LNCAP (cell line): Measurements from ENCODE around the gene CAPN5.

Source experiments
- CTCF ChIP-seq: fragments of 450-650 bp; IDR thresholded peaks from 2 replicates; pipeline ENCODE4 v1.5.1; 2017; ENCODE audit warnings: mild to moderate bottlenecking

The CAPN5 gene

GRCh38 chr11:77029829-77030228 is 36.9 kb upstream of the CAPN5 start:
- TF ChIP-seq CTCF = no peak

DNA sequence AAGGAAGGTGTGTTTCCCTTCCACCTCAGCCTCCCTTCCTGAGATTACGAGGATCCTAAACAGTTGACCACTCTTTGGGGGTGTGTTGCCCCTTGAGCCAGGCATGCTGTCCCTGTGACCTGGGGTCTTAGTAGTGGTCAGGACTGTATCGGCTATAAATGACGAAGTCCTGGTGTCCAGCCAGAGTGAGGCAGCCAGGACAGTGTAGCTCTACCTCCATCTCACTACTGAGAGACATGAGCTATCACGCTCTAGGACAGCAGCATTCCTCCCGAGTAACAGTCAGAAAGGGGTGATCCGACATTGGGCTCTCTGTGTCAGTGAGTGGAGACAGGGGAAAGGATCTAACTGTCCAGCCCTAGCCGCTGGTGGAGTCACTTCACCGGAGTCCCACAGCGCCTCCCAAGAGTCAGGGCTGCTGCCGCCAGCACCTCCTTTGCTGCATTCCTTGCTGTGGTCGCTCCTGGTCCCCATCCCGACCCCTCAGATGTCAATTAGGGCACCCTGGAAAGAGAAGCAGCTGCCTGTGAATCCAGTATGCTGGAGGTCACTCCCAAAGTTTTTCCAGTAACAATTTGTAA is 35.8 kb upstream of the CAPN5 start:
- no peak for TF ChIP-seq CTCF

- no peak for TF ChIP-seq CTCF
Measured at GRCh38 chr11:77031599-77031998, 35.2 kb upstream of the CAPN5 start.

DNA sequence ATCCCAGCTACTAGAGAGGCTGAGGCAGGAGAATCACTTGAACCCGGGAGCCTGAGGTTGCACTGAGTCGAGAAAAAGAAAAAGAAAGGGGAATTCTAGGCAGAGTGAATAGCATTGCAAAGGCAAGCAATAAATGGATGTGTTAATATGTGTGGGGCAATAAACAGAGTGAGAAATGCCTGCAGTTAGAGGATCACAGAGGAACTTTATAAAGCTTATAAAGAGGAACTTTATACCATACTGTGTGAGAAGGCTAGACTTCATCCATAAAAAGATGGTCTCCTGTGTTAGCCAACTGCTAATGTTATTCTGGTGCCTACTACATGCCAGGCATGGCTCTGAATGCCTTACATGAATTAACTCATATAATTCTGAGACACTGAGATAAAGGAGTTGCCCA is 31.7 kb upstream of the CAPN5 start:
- TF ChIP-seq CTCF = no peak

- no peak for TF ChIP-seq CTCF
Measured at GRCh38 chr11:77035580-77035979, 31.2 kb upstream of the CAPN5 start.

DNA sequence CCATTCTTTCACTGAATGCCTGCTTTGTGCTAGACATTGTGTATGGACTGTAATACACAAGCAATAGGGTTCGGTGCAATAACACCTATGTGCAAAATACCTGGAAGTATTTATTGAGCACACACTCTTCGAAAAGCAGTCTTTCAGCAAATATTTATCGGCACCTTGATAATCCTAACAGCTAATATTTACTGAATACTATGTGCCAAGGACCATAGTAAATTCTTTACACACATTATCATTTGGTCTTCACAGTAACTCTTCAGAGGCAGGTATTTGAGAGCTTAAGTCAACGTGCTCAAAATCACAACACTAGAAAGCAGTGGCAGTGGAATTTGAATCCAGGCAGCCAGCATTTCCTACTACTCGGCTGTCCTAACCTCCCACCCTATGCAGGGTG is 30.4 kb upstream of the CAPN5 start:
- no peak for TF ChIP-seq CTCF

GRCh38 chr11:77037057-77037456 is 29.7 kb upstream of the CAPN5 start:
- TF ChIP-seq CTCF = no peak
